H1 (cell line): ENCODE results near the gene ATP9B. TPM values are rescaled to one million over a fixed set of nuclear protein-coding genes. Genes with fewer than 3 reads are reported as not detected.
A peak's percentile ranks its signal among the peaks of the same experiment; 100 is the strongest.

Experiments
- CTCF ChIA-PET: fragments of 300-600 bp; sonication (Branson Sonifier 250); formaldehyde crosslinking; loops from one replicate; lab custom pipeline; 2021; ENCODE audit not compliant: partially characterized antibody; lab: Charles Lee
- POLR2A ChIA-PET: fragments of 300-600 bp; sonication (Branson Sonifier 250); formaldehyde crosslinking; loops from one replicate; lab custom pipeline; 2021; ENCODE audit warnings: inconsistent platforms; ENCODE audit not compliant: partially characterized antibody; lab: Charles Lee
- DNase-seq, 2 experiments: peaks; one replicate each; pipeline versions ENCODE4 v3.0.0 to v3.0.0-alpha.2; 2010 to 2022; ENCODE audit warnings: low spot score in 2 of 2, low read depth in 1 of 2, mixed read lengths in 1 of 2
- FAIRE-seq: peaks from 2 replicates; lab custom pipeline; 2011; peaks lifted over from hg19 to GRCh38; lab: Jason Lieb, UNC
- H2AFZ ChIP-seq: 2 replicates; pipeline ENCODE4 v1.8.1; 2012; ENCODE audit warnings: low read length, inconsistent platforms
- H2AK5ac ChIP-seq: 2 replicates; pipeline ENCODE4 v1.6.1; 2013; ENCODE audit warnings: low read depth, low read length
- H2BK120ac ChIP-seq: replicated peaks from 2 replicates; pipeline ENCODE3; 2013; ENCODE audit warnings: low read depth, low read length, inconsistent platforms
- H2BK12ac ChIP-seq: 2 replicates; pipeline ENCODE4 v1.6.1; 2013; ENCODE audit warnings: low read depth, low read length
- H2BK15ac ChIP-seq: 2 replicates; pipeline ENCODE4 v1.6.1; 2013; ENCODE audit warnings: low read length
- H2BK20ac ChIP-seq: 2 replicates; pipeline ENCODE4 v1.6.1; 2013; ENCODE audit warnings: low read length
- H2BK5ac ChIP-seq: 2 replicates; pipeline ENCODE4 v1.6.1; 2013; ENCODE audit warnings: low read depth, low read length
- H3K14ac ChIP-seq: 2 replicates; pipeline ENCODE4 v1.6.1; 2013; ENCODE audit warnings: inconsistent platforms; ENCODE audit not compliant: insufficient read length
- H3K18ac ChIP-seq: 2 replicates; pipeline ENCODE4 v1.6.1; 2013; ENCODE audit warnings: low read length; ENCODE audit errors: extremely low read depth
- H3K23ac ChIP-seq: 2 replicates; pipeline ENCODE4 v1.6.1; 2013; ENCODE audit warnings: inconsistent platforms; ENCODE audit not compliant: insufficient read length
- H3K23me2 ChIP-seq: 2 replicates; pipeline ENCODE4 v1.6.1; 2013; ENCODE audit warnings: low read depth, low read length
- H3K27ac ChIP-seq: 2 replicates; pipeline ENCODE4 v1.6.1; 2011; ENCODE audit warnings: low read depth, low read length, inconsistent platforms
- H3K27me3 ChIP-seq, 4 experiments: replicated peaks in 1 of 4; 1 replicate in 1 of 4; 2 replicates in 3 of 4; pipeline versions ENCODE4 v1.6.1 to v1.8.1; 2011 to 2013; ENCODE audit warnings: low read length in 3 of 4, mild to moderate bottlenecking in 3 of 4, inconsistent platforms in 2 of 4, mixed read lengths in 2 of 4, moderate library complexity in 1 of 4; ENCODE audit not compliant: control insufficient read depth in 3 of 4, insufficient read depth in 3 of 4; ENCODE audit errors: extremely low read depth in 1 of 4
- H3K36me3 ChIP-seq, 4 experiments: 2 replicates each; pipeline versions ENCODE4 v1.6.1 to v1.8.1; 2011 to 2013; ENCODE audit warnings: mild to moderate bottlenecking in 4 of 4, low read length in 3 of 4, moderate library complexity in 2 of 4, control low read depth in 1 of 4, inconsistent platforms in 1 of 4; ENCODE audit not compliant: insufficient read depth in 4 of 4, control insufficient read depth in 2 of 4
- H3K4ac ChIP-seq: replicated peaks from 2 replicates; pipeline ENCODE3; 2013; ENCODE audit warnings: low read length, low read depth, mixed read lengths, inconsistent platforms; ENCODE audit not compliant: insufficient read length
- H3K4me1 ChIP-seq, 4 experiments: replicated peaks in 1 of 4; 1 replicate in 1 of 4; 2 replicates in 3 of 4; pipeline versions ENCODE4 v1.6.1 to v1.8.1; 2011 to 2013; ENCODE audit warnings: low read length in 3 of 4, inconsistent platforms in 2 of 4, mixed read lengths in 1 of 4; ENCODE audit not compliant: insufficient read depth in 4 of 4, control insufficient read depth in 3 of 4
- H3K4me2 ChIP-seq, 2 experiments: 2 replicates each; pipeline versions ENCODE4 v1.6.1 to v1.8.1; 2011 to 2013; ENCODE audit warnings: low read depth in 2 of 2, low read length in 2 of 2, control low read depth in 1 of 2, inconsistent platforms in 1 of 2, mild to moderate bottlenecking in 1 of 2; ENCODE audit not compliant: insufficient read depth in 1 of 2
- H3K4me3 ChIP-seq, 4 experiments: fragments of 200-600, 300-600 bp in 1 of 4; sonication (generic), shearing (Covaris generic), sonication (Bioruptor Twin) in 1 of 4; 2 replicates each; pipeline versions ENCODE4 v1.5.1 to v1.8.1; 2011 to 2016; ENCODE audit warnings: low read length in 4 of 4, low read depth in 3 of 4, control low read depth in 2 of 4, inconsistent platforms in 2 of 4, mild to moderate bottlenecking in 2 of 4, mixed read lengths in 1 of 4, moderate library complexity in 1 of 4; ENCODE audit not compliant: insufficient read depth in 2 of 4; ENCODE audit errors: extremely low read depth in 1 of 4
- H3K56ac ChIP-seq: replicated peaks from 2 replicates; pipeline ENCODE3; 2013; ENCODE audit warnings: low read depth, mild to moderate bottlenecking, mixed read lengths, low read length, inconsistent platforms; ENCODE audit not compliant: insufficient read length
- H3K79me1 ChIP-seq: 2 replicates; pipeline ENCODE4 v1.6.1; 2013; ENCODE audit warnings: low read depth, low read length, control low read depth
- H3K79me2 ChIP-seq, 2 experiments: 2 replicates each; pipeline versions ENCODE4 v1.6.1 to v1.8.1; 2012 to 2013; ENCODE audit warnings: low read length in 2 of 2, mild to moderate bottlenecking in 2 of 2, inconsistent platforms in 1 of 2; ENCODE audit not compliant: insufficient read depth in 2 of 2, control insufficient read depth in 1 of 2
- H3K9ac ChIP-seq, 4 experiments: replicated peaks in 1 of 4; 1 replicate in 1 of 4; 2 replicates in 3 of 4; pipeline versions ENCODE4 v1.6.1 to v1.8.1; 2011 to 2013; ENCODE audit warnings: low read depth in 3 of 4, low read length in 3 of 4, control low read depth in 2 of 4, mild to moderate bottlenecking in 2 of 4, moderate library complexity in 2 of 4, inconsistent platforms in 1 of 4; ENCODE audit errors: extremely low read depth in 1 of 4
- H3K9me3 ChIP-seq, 2 experiments: 2 replicates each; pipeline versions ENCODE4 v1.6.1 to v1.8.1; 2012 to 2013; ENCODE audit warnings: mild to moderate bottlenecking in 2 of 2, moderate library complexity in 2 of 2, control low read depth in 1 of 2, inconsistent platforms in 1 of 2, low read depth in 1 of 2, low read length in 1 of 2, mixed read lengths in 1 of 2; ENCODE audit not compliant: insufficient read depth in 2 of 2
- H4K20me1 ChIP-seq, 2 experiments: replicated peaks in 1 of 2; 2 replicates each; pipeline versions ENCODE3 to v1.8.1; 2011 to 2013; ENCODE audit warnings: inconsistent platforms in 2 of 2, low read length in 2 of 2, mild to moderate bottlenecking in 1 of 2; ENCODE audit not compliant: insufficient read depth in 2 of 2, control insufficient read depth in 1 of 2
- H4K5ac ChIP-seq: 2 replicates; pipeline ENCODE4 v1.6.1; 2013; ENCODE audit warnings: low read length, low read depth, mixed read lengths, inconsistent platforms; ENCODE audit not compliant: insufficient read length
- H4K8ac ChIP-seq: 2 replicates; pipeline ENCODE4 v1.8.0; 2013; ENCODE audit warnings: mild to moderate bottlenecking, moderate library complexity, low read length, inconsistent platforms; ENCODE audit not compliant: insufficient read depth; ENCODE audit errors: extremely low read depth
- H4K91ac ChIP-seq: replicated peaks from 2 replicates; pipeline ENCODE3; 2013; ENCODE audit warnings: low read length, mixed read lengths, inconsistent platforms; ENCODE audit not compliant: insufficient read length
- ATF3 ChIP-seq: IDR thresholded peaks from 2 replicates; pipeline ENCODE4 v1.6.1; 2011; ENCODE audit warnings: low read depth, mild to moderate bottlenecking, low read length; ENCODE audit not compliant: insufficient read depth
- BACH1 ChIP-seq: IDR thresholded peaks from 2 replicates; pipeline ENCODE4 v1.6.1; 2012; ENCODE audit warnings: low read length, improper control_type of control experiment
- BCL11A ChIP-seq, 2 experiments: IDR thresholded peaks; one replicate each; pipeline ENCODE4 v1.6.1; 2011; ENCODE audit warnings: low read depth in 2 of 2, low read length in 2 of 2, mild to moderate bottlenecking in 2 of 2
- CBX8 ChIP-seq: fragments of 300-800, 300-1000 bp; sonication (generic); IDR thresholded peaks from 2 replicates; pipeline ENCODE4 v1.7.1; 2016; ENCODE audit warnings: low read depth, low read length, borderline replicate concordance
- CTBP2 ChIP-seq: IDR thresholded peaks from 2 replicates; pipeline ENCODE4 v1.7.0; 2011; ENCODE audit warnings: borderline replicate concordance, mild to moderate bottlenecking, moderate library complexity, mixed read lengths, low read length; ENCODE audit not compliant: insufficient read depth, insufficient read length
- E2F6 ChIP-seq: IDR thresholded peaks from 2 replicates; pipeline ENCODE4 v1.6.1; 2012; ENCODE audit warnings: inconsistent platforms
- EGR1 ChIP-seq: IDR thresholded peaks from 2 replicates; pipeline ENCODE4 v1.6.1; 2011; ENCODE audit warnings: low read depth, low read length, borderline replicate concordance
- JUN ChIP-seq: IDR thresholded peaks from 2 replicates; pipeline ENCODE4 v1.6.1; 2011; ENCODE audit warnings: low read depth, mild to moderate bottlenecking, improper control_type of control experiment, low read length
- KDM1A ChIP-seq: fragments of 200-600, 300-600 bp; sonication (generic); IDR thresholded peaks from 2 replicates; pipeline ENCODE4 v1.7.1; 2016; ENCODE audit warnings: mild to moderate bottlenecking, low read length, borderline replicate concordance
- RFX5 ChIP-seq: IDR thresholded peaks from 2 replicates; pipeline ENCODE4 v1.6.1; 2011; ENCODE audit warnings: low read depth, low read length, improper control_type of control experiment, borderline replicate concordance
- TAF7 ChIP-seq: optimal IDR thresholded peaks from 2 replicates; pipeline ENCODE3; 2011; ENCODE audit warnings: low read depth, mild to moderate bottlenecking, inconsistent platforms, low read length, moderate library complexity, borderline replicate concordance
- TBP ChIP-seq: IDR thresholded peaks from 2 replicates; pipeline ENCODE4 v1.6.1; 2011; ENCODE audit warnings: low read depth, low read length, improper control_type of control experiment
- TCF12 ChIP-seq: IDR thresholded peaks from 2 replicates; pipeline ENCODE4 v1.6.1; 2011; ENCODE audit warnings: low read depth, mild to moderate bottlenecking, low read length
- ZNF274 ChIP-seq: IDR thresholded peaks from 2 replicates; pipeline ENCODE4 v1.7.0; 2012; ENCODE audit warnings: low read length, borderline replicate concordance; ENCODE audit errors: extremely low read depth
- WGBS, 2 experiments: shearing (Covaris generic) in 1 of 2; methylation state at CpG; one replicate each; pipeline versions ENCODE4 v1.1.6 to v1.1.7; 2013 to 2015; ENCODE audit warnings: low lambda C conversion rate in 2 of 2, mixed read lengths in 2 of 2, inconsistent platforms in 1 of 2, low coverage in 1 of 2, missing lambda C conversion rate in 1 of 2; ENCODE audit not compliant: insufficient replicate concordance in 2 of 2, insufficient coverage in 1 of 2, insufficient read length in 1 of 2; ENCODE audit errors: extremely low coverage in 1 of 2, missing lambda C conversion rate in 1 of 2; 5-methylcytosine and 5-hydroxymethylcytosine counted together
- polyA plus RNA-seq, 7 experiments: library from polyadenylated mRNA; depleted of rRNA in 3 of 7; stranded (reverse) in 5 of 7; unstranded in 2 of 7; fragments of >200 nt in 5 of 7; fragments of 200-250 nt in 2 of 7; gene quantifications; 1 replicate in 5 of 7; 2 replicates in 1 of 7; 4 replicates in 1 of 7; pipeline versions ENCODE4 v1.2.1 to v1.2.3, GENCODE V29; 2011 to 2013; ENCODE audit warnings: missing spikeins in 2 of 7, mixed read lengths in 2 of 7
- total RNA-seq: library from RNA; stranded (reverse); fragmentation: NEBNext Ultra II Directional; extraction: Animal tissue kit (Norgen Biotek cat#: 25700); gene quantifications from 2 replicates; pipeline ENCODE4 v1.2.1, GENCODE V29; 2021

Gene ATP9B
- total and polyA plus RNA-seq, 2 of the 8 experiments (the other 6 are each of a cell fraction or from before 2014, with no cell fraction given), result 15.1 to 21.7 TPM

- 89% methylated on average over 12 of the region's 12 CpGs; no CpG with 5 or more reads in 1 of the 2 experiments for WGBS, 2 experiments
- H3K14ac ChIP-seq, result no peak overlapping the region
- TF ChIP-seq CTBP2 (no peak), TCF12 (no peak), ZNF274 (no peak), BACH1 (no peak), RFX5 (no peak), E2F6 (no peak), KDM1A (no peak), JUN (no peak), ATF3 (no peak), TBP (no peak), BCL11A (IDR thresholded peaks at IDR 0.05; ENCODE audit: low read depth in 2 of 2, low read length in 2 of 2) (no peak), TAF7 (no peak), CBX8 (no peak), EGR1 (no peak)
Observed at GRCh38 chr18:79425569-79425886, 356.3 kb downstream of the ATP9B start.

More at GRCh38 chr18:79425569-79425886, 356.3 kb downstream of the ATP9B start:
- ChIA-PET CTCF (interaction anchor here (0.6 kb wide), 1 partner anchor 32 kb away, joined by 5 read pairs; no protein-coding TSS in a partner anchor), POLR2A (no interaction called here)
- no peaks in the 10 kb centered on the region for H3K9me3 ChIP-seq
- H3K4ac ChIP-seq, result no peak overlapping the region
- no peak overlapping the region for H3K56ac ChIP-seq
- H4K5ac ChIP-seq, result no peak overlapping the region
- no peaks in the 10 kb centered on the region for H3K79me2 ChIP-seq
- H3K27ac ChIP-seq, result no peak overlapping the region
- H2BK15ac ChIP-seq, result no peak overlapping the region
- no peaks in the 10 kb centered on the region; a peak in 1 of 8 replicates for H3K36me3 ChIP-seq
- H3K18ac ChIP-seq, result no peak overlapping the region
- no peak overlapping the region for H4K91ac ChIP-seq
- H4K20me1 ChIP-seq, result no peaks in the 10 kb centered on the region
- no peak overlapping the region for H3K4me2 ChIP-seq
- H2AK5ac ChIP-seq, result no peak overlapping the region
- no peaks in the 10 kb centered on the region; the same call in 1 of the 2 replicates for H3K79me1 ChIP-seq
- H2BK5ac ChIP-seq, result no peak overlapping the region
- no peak overlapping the region for H2BK20ac ChIP-seq
- no peaks in the 10 kb centered on the region; the same call in 1 of the 2 replicates for H3K23me2 ChIP-seq
- H2BK120ac ChIP-seq, result no peak overlapping the region
- H3K4me3 ChIP-seq, result no peak overlapping the region
- no peak overlapping the region for H3K23ac ChIP-seq
- H3K4me1 ChIP-seq, result no peaks in the 10 kb centered on the region
- peak overlapping the region; percentile 20; the same call in 1 of the 2 replicates for H4K8ac ChIP-seq
- DNase-seq, result no peak
- H3K9ac ChIP-seq, result no peak overlapping the region
- no peaks in the 10 kb centered on the region for H3K27me3 ChIP-seq
- FAIRE-seq, result no peak
- H2AFZ ChIP-seq, result no peak overlapping the region
- no peak overlapping the region for H2BK12ac ChIP-seq
